NCI-H345 treated with DMSO at 0.1 percent for 48 hours (cell line): ENCODE results near the gene GIMAP5.
"Not testable (repeated sequence)": the region's sequence is repeated elsewhere in the genome, so short reads cannot be mapped to it uniquely, and the experiment has no call there.

ENCODE experiments used
- DNase-seq: peaks from one replicate; lab custom pipeline; 2025; ENCODE audit not compliant: unreplicated experiment; lab: John Stamatoyannopoulos, UW

GIMAP5 gene

DNA sequence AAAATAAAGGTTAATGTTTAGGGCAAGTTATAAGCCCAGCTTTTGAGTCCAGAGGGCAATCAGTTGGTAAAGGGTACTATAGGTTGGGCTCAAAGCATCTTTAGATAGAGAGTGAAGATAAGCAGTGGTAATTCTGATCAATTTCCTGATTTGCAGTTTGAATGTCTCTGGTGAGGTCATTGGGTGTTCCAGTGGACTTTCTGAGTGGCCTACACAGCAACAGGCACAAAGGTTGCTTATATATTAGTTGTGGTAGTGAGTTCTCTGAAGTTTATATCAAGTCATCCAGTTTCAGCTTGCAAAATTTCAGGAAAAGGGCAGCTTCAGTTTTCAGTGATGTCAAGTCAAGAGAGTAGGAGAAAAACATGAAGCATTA, 29.1 kb downstream of the GIMAP5 start:
- no peak for DNase-seq

DNA sequence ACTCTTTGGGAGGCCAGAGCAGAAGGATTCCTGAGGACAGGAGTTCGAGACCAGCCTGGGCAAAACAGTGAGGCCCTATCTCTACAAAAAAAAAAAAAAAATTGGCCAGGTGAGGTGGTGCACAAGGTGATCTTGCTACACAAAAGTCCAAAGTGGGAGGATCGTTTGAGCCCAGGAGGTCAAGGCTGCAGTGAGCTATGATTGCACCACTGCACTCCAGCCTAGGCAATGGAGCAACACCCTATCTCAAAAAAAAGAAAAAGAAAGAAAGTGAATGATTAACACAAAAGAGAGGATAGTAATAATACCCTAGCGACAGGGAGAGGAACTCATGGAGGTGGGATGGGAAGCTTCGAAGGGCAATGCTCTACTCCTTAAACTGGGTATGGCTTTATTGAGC, 32.5 kb downstream of the GIMAP5 start:
- DNase-seq: no peak

DNA sequence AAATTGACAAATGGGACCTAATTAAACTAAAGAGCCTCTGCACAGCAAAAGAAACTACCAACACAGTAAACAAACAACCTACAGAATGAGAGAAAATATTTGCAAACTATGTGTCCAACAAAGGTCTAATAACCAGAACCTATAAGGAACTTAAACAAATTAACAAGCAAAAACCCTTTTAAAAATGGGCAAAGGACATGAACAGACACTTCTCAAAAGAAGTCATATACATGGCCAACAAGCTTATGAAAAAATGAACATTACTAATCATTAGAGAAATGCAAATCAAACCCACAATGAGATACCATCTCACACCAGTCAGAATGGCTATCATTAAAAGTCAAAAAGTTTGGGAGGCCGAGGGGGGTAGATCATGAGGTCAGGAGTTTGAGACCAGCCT, 36.9 kb downstream of the GIMAP5 start:
- not testable (repeated sequence) for DNase-seq

DNA sequence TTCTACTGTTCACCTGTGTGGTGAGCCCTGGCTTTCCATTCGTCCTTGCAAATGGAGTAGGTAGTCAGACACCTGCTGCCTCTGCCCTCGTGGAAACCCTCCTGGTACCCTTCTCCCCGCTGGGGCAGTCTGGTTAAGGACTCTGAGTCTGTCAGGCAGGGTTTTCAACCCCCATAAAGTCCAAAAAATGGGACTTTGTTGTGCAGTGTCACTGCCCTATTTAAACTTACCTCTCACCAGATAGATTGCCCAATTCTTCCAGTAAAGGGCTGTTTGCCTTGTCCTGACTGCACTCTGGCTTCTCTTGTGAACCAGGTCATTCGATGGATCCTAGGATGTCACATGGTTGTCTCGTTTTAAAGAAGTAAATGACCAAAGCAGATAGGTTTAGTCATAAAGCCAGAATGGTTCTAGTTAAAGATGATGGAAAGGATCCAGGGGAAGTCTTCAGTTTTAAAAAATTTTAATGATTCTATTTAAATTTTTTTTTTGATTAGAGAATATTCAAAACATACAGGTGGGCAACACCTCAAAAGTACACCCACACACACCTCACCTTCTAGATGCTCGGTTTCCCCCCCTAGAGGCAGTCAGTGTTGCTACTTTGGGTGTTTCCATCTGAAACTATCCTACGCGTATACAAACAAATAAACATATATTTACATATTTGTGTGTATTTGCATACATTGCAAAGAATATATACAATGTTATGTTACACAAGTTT, 41.0 kb downstream of the GIMAP5 start:
- DNase-seq: no peak

DNA sequence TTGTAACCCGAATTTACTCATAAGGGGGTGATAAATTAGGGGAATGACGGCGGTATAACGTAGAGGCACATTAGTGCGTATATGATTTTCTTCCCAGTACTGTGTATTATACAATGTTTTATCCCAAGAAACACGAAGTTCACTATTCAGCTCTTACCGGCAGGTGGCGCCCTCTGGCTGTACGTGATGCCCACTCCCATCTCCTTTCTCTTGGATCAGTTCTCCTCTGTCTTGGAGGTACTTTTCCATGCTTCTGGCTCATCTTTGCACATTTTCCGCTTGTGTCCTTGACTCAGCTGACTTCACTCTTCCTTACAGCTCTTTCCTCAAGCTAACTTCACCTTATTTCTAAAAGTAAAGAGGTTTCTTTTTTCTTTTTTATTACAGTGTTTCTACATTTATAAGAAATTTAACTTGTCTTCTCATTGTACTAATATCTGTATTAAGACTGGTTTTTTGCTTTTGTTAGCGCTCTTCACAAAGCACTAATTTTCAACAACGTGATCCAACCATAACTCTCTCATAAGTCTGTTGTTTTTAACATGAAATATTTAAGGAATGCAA, 41.6 kb downstream of the GIMAP5 start:
- peak; percentile 69 for DNase-seq

- DNase-seq: no peak
Measured at GRCh38 chr7:150780292-150780691, 43.1 kb downstream of the GIMAP5 start.

DNA sequence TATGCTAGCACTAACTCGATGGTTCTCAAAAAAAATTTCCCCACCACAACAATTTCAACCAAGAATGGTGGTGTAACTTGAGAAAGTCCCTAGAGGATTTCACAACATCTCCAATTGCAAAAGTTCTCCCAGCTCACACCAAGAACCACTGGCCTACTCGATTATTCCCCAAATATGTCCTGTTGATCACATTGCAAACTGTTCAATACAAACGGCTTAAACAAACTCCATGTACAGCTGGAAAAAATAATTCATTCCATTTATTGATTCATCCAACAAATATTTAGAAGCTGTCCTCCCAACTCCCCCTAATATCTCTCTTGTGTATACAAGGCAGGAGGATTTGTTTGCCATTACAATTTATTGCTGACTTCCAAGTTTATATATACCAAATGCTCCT, 43.9 kb downstream of the GIMAP5 start:
- DNase-seq: no peak

DNA sequence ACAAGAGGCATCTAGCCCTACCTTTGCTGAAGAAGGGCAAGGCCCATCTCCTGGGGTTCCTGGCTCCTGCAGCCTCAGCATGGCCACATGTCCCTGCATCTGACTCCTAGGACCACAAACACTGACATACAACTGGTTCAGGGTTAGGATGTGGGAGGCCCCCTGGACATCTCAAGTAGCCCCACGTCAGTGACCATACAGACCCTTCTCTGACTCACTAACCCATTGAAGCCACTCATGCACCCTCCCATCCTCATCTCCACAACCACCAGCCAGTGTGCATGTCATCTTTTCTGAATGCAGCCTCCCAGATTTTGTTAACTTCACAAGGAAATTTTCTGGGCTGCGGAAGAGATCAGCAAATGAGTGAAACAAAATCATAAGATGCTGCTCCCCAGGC, 44.7 kb downstream of the GIMAP5 start:
- no peak for DNase-seq

- DNase-seq: no peak
Measured at GRCh38 chr7:150784120-150784736, 47.0 kb downstream of the GIMAP5 start.

DNA sequence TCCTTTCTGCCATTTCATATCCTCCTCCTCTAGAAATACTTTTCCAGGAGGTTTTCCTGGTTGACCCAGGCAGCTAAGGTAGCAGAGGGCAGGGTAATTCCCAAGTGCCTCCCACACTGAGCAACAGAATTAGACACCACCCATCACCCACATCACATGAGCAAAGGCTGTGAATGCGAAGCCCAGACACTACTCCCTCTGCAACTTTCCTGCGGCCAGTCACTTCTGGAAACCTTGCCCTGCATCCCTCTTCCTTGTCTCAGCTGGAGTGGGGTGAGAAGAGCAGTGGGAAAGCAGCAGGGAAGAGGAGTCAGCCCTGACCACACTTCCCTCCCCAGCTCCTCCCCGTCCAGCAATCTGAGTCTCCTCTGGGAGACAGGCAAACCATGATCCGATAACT, 47.7 kb downstream of the GIMAP5 start:
- no peak for DNase-seq

DNA sequence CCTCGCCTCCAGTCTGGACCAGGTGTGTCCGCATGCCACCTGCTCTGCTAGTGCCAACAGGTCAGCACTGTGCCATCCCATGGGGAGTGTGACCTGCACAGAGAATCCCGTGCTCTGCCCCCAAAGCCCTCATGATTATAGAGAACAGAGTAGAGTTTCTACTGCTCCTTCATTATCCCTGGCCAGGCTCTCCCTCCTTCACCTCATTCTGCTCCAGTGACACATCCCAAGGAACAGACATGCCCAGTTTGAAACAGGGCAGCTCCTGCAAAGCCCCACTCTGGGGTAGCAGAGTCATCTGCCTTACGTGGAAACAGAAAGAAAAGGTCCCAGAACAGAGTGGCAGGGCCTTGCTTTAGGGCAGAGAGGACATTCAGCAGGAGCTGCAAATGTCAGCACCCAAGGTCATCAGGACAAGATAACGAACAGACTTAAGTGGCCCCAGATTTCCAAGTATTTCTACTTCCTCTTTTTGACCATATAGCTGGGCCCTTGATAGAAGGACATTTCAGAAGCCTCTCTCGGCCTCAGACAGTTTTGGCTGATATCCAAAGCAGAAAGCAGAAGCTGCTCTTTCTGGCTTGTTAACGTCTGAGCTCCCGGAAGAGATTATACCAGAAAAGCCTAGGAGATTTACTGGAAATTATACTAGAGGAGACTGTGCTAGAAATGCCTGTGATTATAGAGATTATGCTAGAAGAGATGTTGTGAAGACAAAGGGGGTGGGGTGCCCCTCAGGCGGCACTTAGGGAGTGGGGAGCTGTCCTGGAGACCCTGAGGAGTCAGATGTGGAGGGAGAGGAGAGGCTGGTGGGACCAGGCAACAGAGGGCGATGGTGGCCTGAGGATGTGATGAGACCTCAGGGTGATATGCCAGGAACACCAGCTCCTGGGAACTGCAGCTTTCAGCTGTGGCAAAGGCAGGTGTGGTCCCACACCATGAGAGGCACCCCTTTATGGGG, 50.4 kb downstream of the GIMAP5 start:
- no peak for DNase-seq

GRCh38 chr7:150788474-150789269, 51.5 kb downstream of the GIMAP5 start:
- no peak for DNase-seq

DNA sequence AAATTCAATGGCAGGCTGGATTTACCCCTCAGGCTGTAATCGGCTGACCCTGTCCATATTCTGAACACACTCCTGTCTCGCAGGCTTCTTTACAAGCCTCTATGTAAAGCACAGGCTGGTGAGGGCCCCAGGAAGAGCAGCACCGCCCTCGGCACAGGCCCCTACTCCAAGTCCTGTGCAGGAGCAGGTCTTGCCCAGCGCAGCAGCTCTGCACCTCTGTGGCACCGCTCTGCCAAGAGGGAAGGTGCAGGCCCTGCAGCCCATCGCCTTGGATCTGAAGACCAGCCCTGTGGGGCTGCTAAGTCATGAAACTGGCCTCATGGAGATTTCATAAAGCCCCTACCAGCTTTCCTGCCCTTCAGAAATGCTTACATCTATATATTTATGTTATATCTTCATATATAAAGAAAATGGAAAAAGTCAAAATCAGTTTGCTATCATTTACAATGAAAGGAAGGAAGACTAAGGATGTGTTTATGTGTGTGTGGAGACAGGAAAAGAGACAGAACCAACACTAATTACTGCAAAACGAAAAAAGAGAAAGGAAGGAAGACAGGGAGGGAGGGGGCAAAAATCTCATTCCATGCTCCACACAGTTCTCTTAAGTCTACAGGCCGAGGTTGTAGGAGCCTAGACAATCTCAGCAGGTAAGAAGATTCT, 53.3 kb downstream of the GIMAP5 start:
- DNase-seq: no peak

DNA sequence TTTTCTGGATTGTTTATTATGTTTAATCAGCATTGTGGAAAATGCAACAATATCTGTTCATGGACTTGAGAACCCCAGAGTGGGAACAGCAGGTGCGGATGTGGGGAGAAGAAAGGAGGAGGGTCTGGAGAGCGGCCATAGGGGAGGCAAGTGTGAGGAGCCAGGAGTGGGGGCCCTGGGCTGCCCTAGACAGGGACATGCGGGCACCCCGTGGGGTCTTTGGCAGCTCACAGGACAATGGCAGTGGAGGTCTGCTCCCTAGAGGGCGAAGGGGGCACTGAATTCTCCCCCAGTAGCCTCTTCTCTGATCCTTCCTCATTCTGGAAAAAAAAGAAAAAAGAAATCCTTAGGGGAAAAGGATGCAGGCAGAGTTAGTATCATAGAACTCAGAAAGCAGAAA, 54.1 kb downstream of the GIMAP5 start:
- no peak for DNase-seq

GRCh38 chr7:150791746-150792452, 54.7 kb downstream of the GIMAP5 start:
- no peak for DNase-seq
